Adrenal gland (tissue), 12 donors: ENCODE data around the gene SLC25A42. TPM values are rescaled to one million over a fixed set of nuclear protein-coding genes. Genes with fewer than 3 reads are reported as not detected.

Source experiments
- DNase-seq, 7 donors: peaks; one replicate each; pipeline ENCODE4 v3.0.0-alpha.2; 2019 to 2020
- H3K27ac ChIP-seq, 5 donors: fragments of 200-600 bp; sonication (generic) in 4 of 5; 1 replicate in 3 of 5; 2 replicates in 2 of 5; pipeline versions ENCODE4 v1.5.1 to v1.8.0; 2016 to 2020; ENCODE audit warnings: mild to moderate bottlenecking in 1 of 5
- H3K27me3 ChIP-seq: fragments of 200-600 bp; 2 replicates; pipeline ENCODE4 v1.8.0; 2021
- H3K36me3 ChIP-seq, 2 donors: fragments of 200-600 bp; replicated peaks in 1 of 2; 1 replicate in 1 of 2; 2 replicates in 1 of 2; pipeline versions ENCODE4 v1.5.1 to v1.8.0; 2018 to 2022
- H3K4me1 ChIP-seq, 2 donors: fragments of 200-600 bp; replicated peaks in 1 of 2; 1 replicate in 1 of 2; 2 replicates in 1 of 2; pipeline versions ENCODE4 v1.5.1 to v1.8.0; 2018 to 2021
- H3K4me3 ChIP-seq, 4 donors: fragments of 200-600 bp; sonication (generic) in 3 of 4; one replicate each; pipeline ENCODE4 v1.5.1; 2016 to 2018
- H3K9me3 ChIP-seq, 3 donors: fragments of 200-600 bp; sonication (generic) in 1 of 3; replicated peaks in 1 of 3; 1 replicate in 2 of 3; 2 replicates in 1 of 3; pipeline versions ENCODE4 v1.5.1 to v1.8.0; 2016 to 2021
- CTCF ChIP-seq, 6 experiments: fragments of 450-650 bp in 4 of 6; fragments of 200-600 bp in 2 of 6; sonication (generic) in 1 of 6; IDR thresholded peaks; 1 replicate in 5 of 6; 2 replicates in 1 of 6; pipeline versions ENCODE4 v1.5.1 to v1.8.0; 2016 to 2021; ENCODE audit warnings: antibody characterized with exemption in 6 of 6, mild to moderate bottlenecking in 2 of 6, moderate library complexity in 1 of 6
- POLR2A ChIP-seq, 2 donors: fragments of 450-650 bp; IDR thresholded peaks; one replicate each; pipeline ENCODE4 v1.6.1; 2017; ENCODE audit warnings: antibody characterized with exemption in 2 of 2, mild to moderate bottlenecking in 2 of 2, moderate library complexity in 1 of 2
- WGBS, 4 donors: extraction: QIAGEN DNeasy Blood & Tissue Kit in 2 of 4; methylation state at CpG; one replicate each; pipeline versions ENCODE4 v1.1.5 to v1.1.7; 2013 to 2017; 5-methylcytosine and 5-hydroxymethylcytosine counted together
- intact Hi-C, 2 donors: fragments of 100-400 bp; cut with DNase I; formaldehyde crosslinking; loops; one replicate each; pipeline versions ENCODE4 v1.14.1 to v1.15.0; 2022 to 2023
- polyA plus RNA-seq, 3 donors: library from polyadenylated mRNA; stranded (reverse); fragments of 200-250 nt in 2 of 3; fragments of 350-450 nt in 1 of 3; fragmentation: Illumina TruSeq in 1 of 3; extraction: RNeasy Lipid Tissue Mini Kit (QIAGEN cat#74804) in 1 of 3; gene quantifications; one replicate each; pipeline ENCODE4 v1.2.3, GENCODE V29; 2013 to 2014
- total RNA-seq, 9 donors: library from RNA; depleted of rRNA in 4 of 9; stranded (reverse); fragments of >200 nt in 4 of 9; fragments of 120-200 nt in 1 of 9; fragmentation: NEBNext Ultra II Directional in 1 of 9; extraction: Animal tissue kit (Norgen Biotek cat#: 25700) in 1 of 9; gene quantifications; one replicate each; pipeline versions ENCODE4 v1.1.0 to v1.2.4, GENCODE V29; 2013 to 2023
- donor health status: healthy with polysubstance abuse.
- donor health status: Bipolar disorder and iron deficiency.
- donor health status: DM: yes; HTN: yes; CAD: no.
- donor health status: DM: no; HTN: no; CAD: no.
- donor health status: DM: no; HTN: no; CAD: no.
- donor health status: DM: yes; HTN: yes; CAD: no.

SLC25A42 gene
- total and polyA plus RNA-seq, 12 donors = 5.7 to 14.3 (median 11.4) TPM

DNA sequence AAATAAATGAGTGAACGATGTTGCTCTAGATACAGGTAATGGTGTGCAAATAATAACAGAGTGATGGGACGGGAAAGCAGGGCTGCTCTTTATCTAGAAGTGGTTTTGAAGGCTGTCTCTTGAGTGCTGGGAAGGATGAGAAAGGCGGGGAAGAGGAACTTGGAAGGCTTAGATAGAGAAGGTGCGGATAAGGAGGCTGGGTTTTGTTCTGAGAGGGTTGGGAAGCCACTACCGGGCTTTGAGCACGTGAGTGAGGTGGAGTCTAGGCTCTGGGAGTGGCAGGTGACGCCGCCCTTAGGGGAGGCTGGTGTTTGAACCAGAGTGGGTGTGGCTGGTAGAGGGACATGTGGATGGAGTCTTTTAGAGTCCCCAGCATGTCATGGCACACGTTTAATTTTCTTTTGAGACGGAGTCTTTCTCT lies 29.6 kb upstream of the SLC25A42 start:
- intact Hi-C loops = no loop called here
- peaks cover 14 to 22% of the 10 kb centered on the region in 2 donors for H3K4me1 ChIP-seq
- peak overlapping the region; percentile 27 to 99 (median 74) for H3K4me3 ChIP-seq
- H3K9me3 ChIP-seq = no peaks in the 10 kb centered on the region
- no peaks in the 10 kb centered on the region for H3K27me3 ChIP-seq
- peaks cover 0 to 14% of the 10 kb centered on the region in 2 donors for H3K36me3 ChIP-seq
- 3 to 9% (median 5%) methylated on average over 10 of the region's 10 CpGs for WGBS, 4 donors
- TF ChIP-seq POLR2A (IDR thresholded peaks at IDR 0.05) = no peak
- peak in 6 of 7 donors; percentile 58 to 71 (median 66) for DNase-seq
- peak overlapping the region in 3 of 5 donors; percentile 91 to 97 (median 97) for H3K27ac ChIP-seq

- Histone ChIP-seq H3K36me3 (peaks cover 0 to 15% of the 10 kb centered on the region in 2 donors), H3K27me3 (no peaks in the 10 kb centered on the region), H3K4me3 (no peak overlapping the region), H3K4me1 (peaks cover 0 to 5% of the 10 kb centered on the region in 2 donors), H3K27ac (peak overlapping the region in 1 of 5 donors; percentile 13), H3K9me3 (no peaks in the 10 kb centered on the region)
- 77 to 85% (median 78%) methylated on average over 4 of the region's 4 CpGs for WGBS, 4 donors
- DNase-seq = no peak
- TF ChIP-seq CTCF (IDR thresholded peaks at IDR 0.05) (no peak), POLR2A (IDR thresholded peaks at IDR 0.05) (no peak)
- intact Hi-C loops = no loop called here
Measured at GRCh38 chr19:19039901-19040300, 23.9 kb upstream of the SLC25A42 start.

DNA sequence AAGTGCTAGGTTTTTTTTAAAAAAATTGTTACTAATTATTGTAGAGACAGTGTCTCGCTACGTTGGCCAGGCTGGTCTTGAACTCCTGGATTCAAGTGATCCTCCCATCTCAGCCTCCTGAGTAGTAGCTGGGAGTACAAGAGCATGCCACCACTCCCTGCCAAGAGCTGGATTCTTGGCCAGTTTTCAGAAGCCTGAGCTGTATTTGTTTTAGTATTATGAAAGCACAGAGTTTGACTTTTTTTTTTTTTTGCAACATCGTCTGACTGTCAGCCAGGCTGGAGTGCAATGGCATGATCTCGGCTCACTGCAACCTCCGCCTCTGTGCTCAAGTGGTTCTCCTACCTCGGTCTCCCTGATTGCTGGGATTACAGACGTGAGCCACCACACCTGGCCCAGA lies 23.4 kb upstream of the SLC25A42 start:
- intact Hi-C loops = no loop called here
- Histone ChIP-seq H3K27ac (peak overlapping the region in 1 of 5 donors; percentile 13), H3K9me3 (no peaks in the 10 kb centered on the region), H3K27me3 (no peaks in the 10 kb centered on the region), H3K36me3 (peaks cover 0 to 18% of the 10 kb centered on the region in 2 donors), H3K4me1 (peaks cover 0 to 5% of the 10 kb centered on the region in 2 donors), H3K4me3 (no peak overlapping the region)
- 36 to 53% (median 51%) methylated on average over 7 of the region's 7 CpGs for WGBS, 4 donors
- TF ChIP-seq CTCF (IDR thresholded peaks at IDR 0.05) (no peak), POLR2A (IDR thresholded peaks at IDR 0.05) (peak in 1 of 2 donors; percentile 9)
- DNase-seq = peak in 6 of 7 donors; percentile 75 to 90 (median 84)

DNA sequence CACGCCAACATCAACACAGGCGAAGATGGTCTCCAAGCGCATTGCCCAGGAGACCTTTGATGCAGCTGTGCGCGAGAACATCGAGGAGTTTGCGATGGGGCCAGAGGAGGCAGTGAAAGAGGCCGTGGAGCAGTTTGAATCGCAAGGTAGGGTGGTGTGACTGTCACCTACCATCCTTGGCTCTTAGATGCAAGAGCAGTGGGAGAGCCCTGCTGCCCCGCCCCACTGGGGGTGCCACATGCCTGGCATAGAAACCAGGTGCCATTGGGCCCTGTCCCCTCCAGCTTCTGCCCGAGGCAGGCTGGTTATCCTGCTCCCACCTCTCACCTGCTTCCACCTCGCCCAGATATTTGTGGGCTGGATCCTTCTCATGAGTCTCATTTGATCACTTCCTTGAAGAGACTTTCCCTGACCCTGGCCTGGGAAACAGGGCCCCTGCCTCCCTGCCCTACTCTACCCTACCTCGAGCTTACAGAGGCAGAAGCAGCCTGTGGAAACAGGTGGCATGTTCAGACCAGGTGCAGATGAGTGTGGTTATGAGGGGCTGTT lies 21.0 kb upstream of the SLC25A42 start:
- Histone ChIP-seq H3K36me3 (peaks cover 0 to 18% of the 10 kb centered on the region in 2 donors), H3K4me3 (no peak overlapping the region), H3K9me3 (no peaks in the 10 kb centered on the region), H3K27me3 (no peaks in the 10 kb centered on the region), H3K4me1 (peaks cover 0 to 5% of the 10 kb centered on the region in 2 donors), H3K27ac (no peak overlapping the region)
- intact Hi-C loops = no loop called here
- DNase-seq = no peak
- WGBS, 4 donors = 91 to 97% (median 94%) methylated on average over 7 to 13 of the region's 13 CpGs
- TF ChIP-seq POLR2A (IDR thresholded peaks at IDR 0.05) (no peak), CTCF (IDR thresholded peaks at IDR 0.05) (no peak)

DNA sequence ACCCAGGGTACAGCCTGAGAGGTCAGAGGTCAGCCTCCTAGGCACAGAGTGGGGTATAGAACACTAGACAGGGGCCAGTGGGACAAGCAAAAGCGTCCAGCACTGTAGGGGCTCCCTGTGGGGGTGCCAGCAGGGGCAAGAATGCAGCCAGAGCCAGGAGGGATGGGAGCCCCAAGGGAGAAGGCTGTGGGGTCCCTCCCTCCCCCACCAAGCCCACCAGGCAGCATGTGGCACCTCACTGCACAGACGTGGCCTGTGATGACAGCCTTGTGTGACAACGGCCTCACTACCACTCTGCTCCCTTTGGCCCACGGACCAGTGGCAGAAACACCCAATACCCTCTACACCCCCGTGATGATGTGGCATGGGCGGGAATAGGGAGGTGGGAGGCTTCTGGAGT lies 20.3 kb upstream of the SLC25A42 start:
- Histone ChIP-seq H3K36me3 (peaks cover 0 to 18% of the 10 kb centered on the region in 2 donors), H3K9me3 (no peaks in the 10 kb centered on the region), H3K4me3 (no peak overlapping the region), H3K27ac (no peak overlapping the region), H3K27me3 (no peaks in the 10 kb centered on the region), H3K4me1 (peaks cover 0 to 5% of the 10 kb centered on the region in 2 donors)
- TF ChIP-seq POLR2A (IDR thresholded peaks at IDR 0.05) = no peak
- no peak for TF ChIP-seq CTCF (IDR thresholded peaks at IDR 0.05)
- 80 to 92% (median 88%) methylated on average over 2 to 6 of the region's 6 CpGs for WGBS, 4 donors
- intact Hi-C loops = no loop called here
- no peak for DNase-seq
